Ovary (tissue), 9 donors: Measurements from ENCODE around the gene TUBB1. TPM values are rescaled to one million over a fixed set of nuclear protein-coding genes. Genes with fewer than 3 reads are reported as not detected.

Experiments
- DNase-seq, 5 donors: peaks; one replicate each; pipeline ENCODE4 v3.0.0-alpha.2; 2019 to 2020
- H3K27ac ChIP-seq, 2 donors: fragments of 200-600 bp; one replicate each; pipeline versions ENCODE4 v1.5.1 to v1.8.0; 2019 to 2022
- H3K27me3 ChIP-seq: fragments of 200-600 bp; one replicate; pipeline ENCODE4 v1.8.0; 2022
- H3K36me3 ChIP-seq: fragments of 200-600 bp; sonication (generic); one replicate; pipeline ENCODE4 v1.5.1; 2019
- H3K4me1 ChIP-seq: one replicate; pipeline ENCODE4 v1.8.1; 2013; ENCODE audit warnings: mild to moderate bottlenecking, moderate library complexity; ENCODE audit not compliant: insufficient read depth
- H3K4me3 ChIP-seq: fragments of 200-600 bp; sonication (generic); one replicate; pipeline ENCODE4 v1.5.1; 2017
- H3K9me3 ChIP-seq, 2 donors: fragments of 200-600 bp in 1 of 2; sonication (generic) in 1 of 2; one replicate each; pipeline versions ENCODE4 v1.5.1 to v1.8.1; 2013 to 2019; ENCODE audit warnings: mild to moderate bottlenecking in 1 of 2, moderate library complexity in 1 of 2
- CTCF ChIP-seq, 3 donors: fragments of 450-650 bp in 2 of 3; fragments of 200-600 bp in 1 of 3; IDR thresholded peaks; one replicate each; pipeline versions ENCODE4 v1.5.1 to v1.8.0; 2016 to 2022; ENCODE audit warnings: antibody characterized with exemption in 3 of 3, mild to moderate bottlenecking in 1 of 3
- EP300 ChIP-seq: sonication (generic); formaldehyde crosslinking; IDR thresholded peaks from one replicate; pipeline ENCODE4 v1.6.1; 2017; ENCODE audit warnings: antibody characterized with exemption
- POLR2A ChIP-seq: fragments of 450-650 bp; IDR thresholded peaks from one replicate; pipeline ENCODE4 v1.6.1; 2017; ENCODE audit warnings: antibody characterized with exemption, mild to moderate bottlenecking, moderate library complexity
- WGBS, 3 donors: extraction: QIAGEN DNeasy Blood & Tissue Kit in 1 of 3; methylation state at CpG; one replicate each; pipeline versions ENCODE4 v1.1.5 to v1.1.7; 2013 to 2017; 5-methylcytosine and 5-hydroxymethylcytosine counted together
- intact Hi-C, 4 donors: fragments of 100-400 bp; cut with DNase I; formaldehyde crosslinking; loops; one replicate each; pipeline versions ENCODE4 v1.11.0 to v1.15.1; 2022 to 2023
- polyA plus RNA-seq, 2 donors: library from polyadenylated mRNA; stranded (reverse); fragments of 200-250 nt in 1 of 2; fragments of 350-450 nt in 1 of 2; fragmentation: Illumina TruSeq in 1 of 2; extraction: RNeasy Lipid Tissue Mini Kit (QIAGEN cat#74804) in 1 of 2; gene quantifications; one replicate each; pipeline ENCODE4 v1.2.3, GENCODE V29; 2013 to 2014
- total RNA-seq, 7 donors: library from RNA; depleted of rRNA in 2 of 7; stranded (reverse); fragments of >200 nt in 2 of 7; fragmentation: NEBNext Ultra II Directional in 3 of 7; extraction: Animal tissue kit (Norgen Biotek cat#: 25700) in 3 of 7; gene quantifications; one replicate each; pipeline versions ENCODE4 v1.1.0 to v1.2.4, GENCODE V29; 2016 to 2023
- donor health status: DM: no; HTN: no; CAD: no; lungs with moderate emphysema.
- donor health status: DM: no; HTN: no; CAD: no.
- donor health status: Bipolar disorder and iron deficiency.
- donor health status: DM: yes; HTN: yes; CAD: no.
- donor health status: DM: no; HTN: no; CAD: no.
- donor health status: DM: yes; HTN: yes; CAD: no.

Gene TUBB1
- total and polyA plus RNA-seq, 9 donors: 0.02 to 0.17 (median 0.12) TPM; not detected in 2

DNA sequence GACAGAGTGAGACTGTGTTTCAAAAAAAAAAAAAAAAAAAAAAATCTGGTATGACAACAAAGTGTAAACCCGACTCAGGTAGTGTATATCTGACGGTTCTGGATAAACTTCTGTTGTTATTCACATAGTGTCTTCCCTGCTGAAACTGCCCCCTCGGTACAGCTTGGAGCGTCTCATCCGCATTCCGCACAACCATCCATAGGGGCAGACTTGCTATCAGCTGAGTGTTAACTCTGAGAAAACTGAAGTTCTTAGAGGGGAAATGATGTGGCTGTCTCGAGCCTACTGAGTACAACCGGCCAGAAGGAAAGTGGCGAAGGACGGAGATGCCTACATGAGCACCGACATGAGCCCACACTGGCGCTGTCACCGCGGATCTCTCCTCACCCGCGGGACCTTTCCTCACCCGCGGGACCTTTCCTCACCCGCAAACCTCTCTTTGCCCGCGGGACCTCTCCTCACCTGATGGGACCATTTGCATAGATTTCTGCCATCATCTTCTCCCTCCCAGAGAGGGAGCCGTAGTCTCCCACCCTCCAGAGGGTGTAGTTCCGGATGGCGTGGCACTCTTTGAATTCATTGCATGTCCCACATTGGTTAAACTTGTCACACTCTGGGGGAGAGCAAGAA is 22.0 kb upstream of the TUBB1 start:
- TF ChIP-seq POLR2A (no peak), CTCF (IDR thresholded peaks at IDR 0.05) (no peak), EP300 (no peak)
- Histone ChIP-seq H3K4me1 (no peaks in the 10 kb centered on the region), H3K36me3 (no peaks in the 10 kb centered on the region), H3K4me3 (no peak overlapping the region), H3K27ac (no peak overlapping the region), H3K9me3 (no peaks in the 10 kb centered on the region), H3K27me3 (no peaks in the 10 kb centered on the region)
- 88 to 93% (median 90%) methylated on average over 24 of the region's 24 CpGs for WGBS, 3 donors
- no peak for DNase-seq
- intact Hi-C loops: loop anchor here in 1 of 4 donors (5.0 kb wide), 1 partner anchor 60 kb away; no protein-coding TSS in a partner anchor

DNA sequence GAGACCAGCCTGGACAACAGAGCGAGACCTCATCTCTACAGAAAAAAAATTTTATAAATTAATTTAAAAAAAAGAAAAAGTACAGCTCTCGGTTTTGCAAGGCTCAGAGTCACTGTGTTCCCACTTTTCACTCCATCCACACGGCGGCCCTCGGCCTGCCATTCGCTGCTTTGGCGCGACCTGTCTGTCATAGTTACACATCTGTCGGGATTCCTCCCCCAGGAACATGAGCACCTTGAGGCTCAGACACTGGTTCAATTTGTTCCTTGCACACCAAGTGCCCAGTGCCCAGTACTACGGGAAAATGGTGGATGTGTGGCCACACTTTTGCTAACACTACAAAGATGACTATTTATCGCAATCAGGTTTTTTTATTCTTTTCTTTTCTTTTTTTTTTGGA is 20.6 kb upstream of the TUBB1 start:
- intact Hi-C loops: loop anchor here in 1 of 4 donors (5.0 kb wide), 1 partner anchor 61 kb away; no protein-coding TSS in a partner anchor
- Histone ChIP-seq H3K4me1 (no peaks in the 10 kb centered on the region), H3K4me3 (no peak overlapping the region), H3K27ac (no peak overlapping the region), H3K9me3 (no peaks in the 10 kb centered on the region), H3K27me3 (no peaks in the 10 kb centered on the region), H3K36me3 (no peaks in the 10 kb centered on the region)
- TF ChIP-seq EP300: no peak
- TF ChIP-seq POLR2A: no peak
- 85 to 95% (median 91%) methylated on average over 11 of the region's 11 CpGs for WGBS, 3 donors
- DNase-seq: no peak

DNA sequence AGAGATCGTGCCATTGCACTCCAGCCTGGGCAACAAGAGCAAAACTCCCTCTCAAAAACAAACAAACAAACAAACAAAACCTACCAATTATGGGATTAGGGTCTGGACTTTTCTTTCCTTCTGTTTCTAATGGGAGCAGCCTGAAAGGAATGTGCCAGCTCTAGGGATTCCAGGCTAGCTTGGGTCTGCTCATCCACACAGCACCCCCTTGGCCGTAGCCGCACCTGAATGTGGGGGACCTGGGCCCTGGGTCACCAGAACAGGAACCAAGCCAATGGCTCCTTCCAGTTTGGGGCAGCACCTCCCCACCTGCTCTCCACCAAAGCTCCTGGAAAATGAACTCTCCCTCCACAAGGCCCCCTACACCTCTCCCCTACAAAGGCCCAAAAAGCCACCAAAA is 18.9 kb upstream of the TUBB1 start:
- no peaks in the 10 kb centered on the region for H3K9me3 ChIP-seq
- intact Hi-C loops: loop anchor here in 1 of 4 donors (10.0 kb wide), 1 partner anchor 106 kb away; no protein-coding TSS in a partner anchor
- no peaks in the 10 kb centered on the region for H3K27me3 ChIP-seq
- H3K27ac ChIP-seq: no peak overlapping the region
- no peak for TF ChIP-seq EP300
- TF ChIP-seq CTCF (IDR thresholded peaks at IDR 0.05): no peak
- TF ChIP-seq POLR2A: no peak
- 65 to 78% (median 67%) methylated on average over 3 of the region's 3 CpGs for WGBS, 3 donors
- H3K36me3 ChIP-seq: no peaks in the 10 kb centered on the region
- no peak for DNase-seq
- H3K4me3 ChIP-seq: no peak overlapping the region
- H3K4me1 ChIP-seq: peaks cover 2% of the 10 kb centered on the region

- no peaks in the 10 kb centered on the region for H3K9me3 ChIP-seq
- no peak overlapping the region for H3K4me3 ChIP-seq
- WGBS, 3 donors: 87 to 88% (median 88%) methylated on average over 13 of the region's 13 CpGs
- no peak for DNase-seq
- H3K4me1 ChIP-seq: peaks cover 6% of the 10 kb centered on the region
- TF ChIP-seq CTCF (IDR thresholded peaks at IDR 0.05): no peak
- no peak for TF ChIP-seq POLR2A
- no peak for TF ChIP-seq EP300
- intact Hi-C loops: loop anchor here in 1 of 4 donors (10.0 kb wide), 1 partner anchor 106 kb away; no protein-coding TSS in a partner anchor
- no peaks in the 10 kb centered on the region for H3K27me3 ChIP-seq
- H3K27ac ChIP-seq: no peak overlapping the region
- H3K36me3 ChIP-seq: no peaks in the 10 kb centered on the region
These were observed 18.2 kb upstream of the TUBB1 start for GRCh38 chr20:59001068-59001448.
